GM19239 (cell line): ENCODE data around the gene XKR7.

Experiments
- DNase-seq: peaks from one replicate; pipeline ENCODE4 v3.0.0; 2011; ENCODE audit warnings: low spot score; ENCODE audit not compliant: insufficient read length
- FAIRE-seq: peaks from 2 replicates; lab custom pipeline; 2011; peaks lifted over from hg19 to GRCh38; lab: Jason Lieb, UNC

The XKR7 gene

DNA sequence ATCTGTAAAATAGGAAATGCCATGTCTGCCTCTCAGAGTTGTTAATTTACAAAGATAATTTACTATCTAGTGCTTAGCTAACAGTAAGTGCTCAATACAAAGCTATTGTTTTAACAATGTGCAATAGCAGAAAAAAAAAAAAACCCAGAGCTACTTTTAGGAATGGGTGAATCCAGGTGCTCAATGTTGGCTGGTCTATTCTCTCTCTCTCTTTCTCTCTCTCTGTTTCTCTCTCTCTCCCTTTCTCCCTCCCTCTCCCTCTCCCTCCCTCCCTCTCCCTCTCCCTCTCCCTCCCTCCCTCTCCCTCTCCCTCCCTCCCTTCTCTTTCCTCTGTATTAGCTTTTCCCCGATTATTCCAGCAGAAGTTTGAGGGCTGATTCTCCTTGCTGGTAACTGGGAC lies 30.1 kb upstream of the XKR7 start:
- DNase-seq (no peak), FAIRE-seq (no peak)

DNA sequence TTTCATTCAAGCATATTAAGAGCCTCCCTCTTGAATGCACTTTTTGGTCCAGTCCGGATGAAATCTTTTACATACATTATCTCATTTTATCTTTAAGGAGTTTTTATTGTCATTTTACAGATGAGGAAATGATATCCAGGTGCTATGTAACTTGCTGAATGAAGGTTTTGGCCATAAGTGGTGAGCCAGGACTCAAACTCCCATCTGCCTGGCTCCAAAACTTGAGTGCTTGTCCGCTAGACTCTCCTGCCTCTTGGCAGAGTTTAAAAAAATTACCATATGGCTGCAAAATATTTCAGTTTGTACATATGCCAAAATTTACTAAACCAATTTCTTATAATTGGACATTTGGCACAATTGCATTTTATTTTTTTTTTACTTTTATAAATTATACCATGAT lies 28.3 kb upstream of the XKR7 start:
- no peak for DNase-seq
- no peak for FAIRE-seq

DNA sequence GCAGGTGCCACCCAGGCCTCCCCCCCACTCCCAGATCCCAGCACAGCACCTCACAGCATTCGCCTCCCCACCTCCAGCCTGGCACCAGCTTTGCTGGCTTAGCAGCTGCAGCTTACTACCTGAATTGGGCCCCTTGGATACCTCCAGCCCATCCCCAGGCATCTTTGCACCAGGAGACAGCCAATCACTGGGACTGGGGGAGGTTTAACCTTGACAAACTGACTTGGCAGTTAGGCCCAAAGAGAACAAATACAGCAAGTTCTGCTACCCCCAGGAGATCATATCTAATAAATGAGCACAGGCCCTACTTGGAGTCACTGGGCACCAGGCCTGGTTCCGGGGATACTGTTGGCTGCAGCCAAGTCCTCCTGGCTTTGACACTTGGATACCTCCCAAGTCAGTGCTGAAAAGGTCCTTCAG lies 24.9 kb upstream of the XKR7 start:
- no peak for FAIRE-seq
- no peak for DNase-seq

DNA sequence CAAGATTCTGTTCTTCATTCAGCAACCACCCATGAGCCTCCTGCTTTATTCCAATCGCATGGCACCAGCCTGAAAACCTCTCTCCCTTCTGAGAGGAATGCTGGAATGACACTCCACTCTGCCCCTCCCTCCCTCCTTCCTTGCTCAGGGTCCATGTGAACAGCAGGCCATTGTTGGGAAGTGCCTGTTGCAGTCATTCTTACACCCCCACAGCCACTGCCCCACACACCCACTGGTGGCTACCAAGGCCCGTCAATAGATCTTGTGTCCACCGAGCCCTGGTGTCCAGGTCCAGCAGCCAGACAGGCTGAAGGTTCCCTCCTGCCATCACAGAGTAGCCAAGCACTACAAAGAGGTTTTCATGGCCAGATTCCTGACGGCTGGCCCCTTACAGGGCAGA lies 22.6 kb upstream of the XKR7 start:
- no peak for DNase-seq
- FAIRE-seq: no peak

DNA sequence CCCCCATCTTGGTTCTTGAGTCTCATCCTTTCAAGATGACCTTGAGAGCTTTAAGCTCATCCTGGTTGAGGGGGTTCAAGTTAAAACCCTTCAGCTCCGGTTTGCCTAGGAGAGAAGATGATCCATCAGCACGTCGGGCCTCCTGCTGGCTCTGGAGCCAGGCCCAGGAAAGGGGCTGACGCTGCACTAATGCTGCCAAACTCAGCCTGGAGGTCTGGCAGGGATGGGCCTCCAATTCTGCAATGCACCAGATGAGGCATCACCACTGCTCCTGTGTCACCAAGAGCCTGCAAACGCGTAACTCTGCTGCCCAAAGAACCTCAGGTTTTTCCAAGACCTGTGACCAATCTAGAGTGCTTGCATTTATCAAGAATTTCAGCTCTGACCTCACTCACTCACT lies 22.2 kb upstream of the XKR7 start:
- FAIRE-seq: no peak
- no peak for DNase-seq

GRCh38 chr20:31948008-31948407 lies 19.9 kb upstream of the XKR7 start:
- DNase-seq: no peak
- no peak for FAIRE-seq

- DNase-seq (no peak), FAIRE-seq (no peak)
Measured at GRCh38 chr20:31949877-31950646, 17.9 kb upstream of the XKR7 start.

DNA sequence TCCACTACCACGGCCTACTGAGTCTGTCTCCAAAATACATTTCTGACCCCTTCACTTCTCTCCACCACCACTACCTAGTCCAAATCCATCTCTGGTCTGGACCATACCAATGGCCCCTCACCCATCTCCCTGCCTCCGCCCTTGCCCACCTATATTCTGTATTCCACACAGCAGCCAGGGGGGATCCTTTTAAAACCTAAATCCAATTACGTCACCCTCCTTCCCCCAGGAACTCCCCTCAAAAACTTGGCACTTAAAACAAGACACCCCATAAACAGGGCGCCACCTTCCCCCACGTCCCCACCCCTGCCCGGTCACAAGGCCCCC lies 16.8 kb upstream of the XKR7 start:
- DNase-seq (no peak), FAIRE-seq (no peak)

DNA sequence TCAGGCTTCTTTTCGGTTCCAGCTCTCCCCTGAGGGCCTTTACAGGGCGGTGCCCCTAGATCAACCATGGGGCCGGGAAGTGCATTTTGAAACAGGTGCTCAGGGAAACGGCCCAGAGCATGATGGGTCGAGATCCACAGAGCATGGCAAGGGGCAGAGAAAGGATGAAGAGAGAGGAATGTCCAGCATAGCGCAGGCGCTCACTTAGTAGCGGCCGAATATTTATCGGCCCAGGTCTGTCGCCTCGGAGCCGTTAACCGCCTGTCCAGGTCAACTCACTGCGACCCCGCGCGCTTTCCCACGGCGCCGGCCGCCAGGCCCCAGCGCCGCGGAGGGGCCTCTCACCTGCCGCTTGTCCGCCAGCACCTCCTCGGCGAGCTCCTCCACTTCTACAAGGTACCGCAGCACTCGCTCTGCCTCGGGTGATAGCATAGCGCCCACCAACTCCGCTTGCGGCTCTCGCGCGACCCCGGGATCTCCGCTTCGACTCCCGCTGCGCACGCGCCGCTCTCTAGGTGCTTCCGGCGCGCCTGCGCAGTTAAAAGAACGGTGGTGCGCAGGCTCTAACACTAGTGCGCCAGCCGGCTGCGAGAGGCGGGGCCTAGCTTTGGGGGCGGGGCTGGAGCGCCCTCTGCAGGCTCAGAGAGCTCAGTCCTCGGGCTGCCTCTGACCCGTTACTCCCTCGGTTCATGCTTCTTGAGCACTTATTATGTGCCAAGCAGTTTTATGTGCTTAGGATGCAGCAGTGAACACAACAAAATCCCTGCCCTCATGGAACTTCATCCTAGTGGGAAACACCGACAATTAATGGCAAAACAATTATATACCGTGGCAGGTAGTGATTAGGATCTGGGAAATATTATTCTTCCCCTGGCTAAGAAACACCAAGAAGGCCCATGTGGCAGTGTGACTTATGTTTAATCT lies 16.2 kb upstream of the XKR7 start, which contains the start of gene PDRG1:
Gene PDRG1, minus strand, starts transcription at position 517 of the 924 bp plus-strand sequence. Its CDS starts 85 bp downstream, at position 432.
- DNase-seq (peak; percentile 90), FAIRE-seq (peak; percentile 96)

DNA sequence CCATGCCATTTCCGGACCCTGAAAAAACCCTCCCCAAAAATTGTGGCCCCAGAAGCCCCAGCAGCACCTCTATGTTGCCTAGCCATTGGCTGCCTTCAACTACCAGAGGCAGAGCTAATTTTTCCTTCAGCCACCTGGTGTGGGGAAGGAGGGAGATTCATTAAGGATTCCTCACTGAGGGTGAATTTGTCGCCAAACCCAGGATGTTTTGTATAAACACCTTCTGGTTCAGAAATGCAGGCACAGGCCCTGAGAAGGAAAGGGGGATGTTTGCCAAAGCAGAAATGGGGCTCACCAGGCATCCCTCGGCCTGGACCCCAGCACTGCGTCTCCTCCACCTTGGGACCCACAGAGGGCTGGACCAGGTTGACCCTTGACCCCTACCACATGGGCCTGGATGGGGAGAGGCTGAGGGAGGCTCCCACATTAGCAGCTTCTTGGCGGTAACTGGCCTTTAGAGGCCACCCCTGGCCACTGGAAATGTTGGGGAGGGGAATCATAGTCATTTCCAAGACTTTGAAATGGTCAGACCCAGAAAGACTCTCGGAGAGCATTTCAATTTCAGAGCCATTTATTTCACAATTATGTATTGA lies 14.3 kb upstream of the XKR7 start:
- FAIRE-seq: no peak
- no peak for DNase-seq

DNA sequence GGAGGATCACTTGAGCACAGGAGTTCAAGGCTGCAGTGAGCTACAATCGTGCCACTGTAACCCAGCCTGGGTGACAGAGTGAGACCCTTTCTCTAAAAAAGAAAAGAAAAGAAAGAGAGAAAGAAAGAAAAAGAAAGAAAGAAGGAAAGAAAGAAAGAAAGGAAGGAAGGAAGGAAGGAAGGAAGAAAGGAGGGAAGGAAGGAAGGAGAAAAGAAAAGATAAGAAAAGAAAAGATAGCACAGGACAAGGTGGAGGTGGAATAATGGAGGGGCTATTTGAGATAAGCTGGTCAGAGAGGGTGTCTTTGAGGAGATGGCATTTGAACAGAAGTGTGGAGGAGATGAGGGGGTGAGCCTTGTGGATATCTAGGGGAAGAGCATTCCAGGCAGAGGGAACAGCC lies 13.5 kb upstream of the XKR7 start:
- FAIRE-seq: no peak
- no peak for DNase-seq

GRCh38 chr20:31956556-31957526 lies 11.1 kb upstream of the XKR7 start:
- FAIRE-seq (no peak), DNase-seq (no peak)

GRCh38 chr20:31962761-31963160 lies 5.2 kb upstream of the XKR7 start:
- DNase-seq (no peak), FAIRE-seq (no peak)

DNA sequence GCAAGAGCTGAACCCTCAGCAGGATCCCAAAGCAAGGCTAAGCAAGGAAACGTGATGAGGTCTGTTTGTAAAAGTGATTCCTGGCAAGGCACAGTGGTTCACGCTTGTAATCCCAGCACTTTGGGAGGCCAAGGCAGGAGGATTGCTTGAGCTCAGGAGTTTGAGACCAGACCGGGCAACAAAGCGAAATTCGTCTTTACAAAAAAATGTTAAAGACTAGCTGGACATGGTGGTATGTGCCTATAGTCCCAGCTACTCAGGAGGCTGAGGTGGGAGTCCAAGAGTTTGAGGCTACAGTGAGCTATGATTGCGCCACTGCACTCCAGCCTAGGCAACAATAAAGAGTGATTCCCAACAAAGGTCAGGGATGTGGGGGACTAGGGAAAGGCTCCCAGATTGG lies 4.1 kb upstream of the XKR7 start:
- DNase-seq (no peak), FAIRE-seq (no peak)

DNA sequence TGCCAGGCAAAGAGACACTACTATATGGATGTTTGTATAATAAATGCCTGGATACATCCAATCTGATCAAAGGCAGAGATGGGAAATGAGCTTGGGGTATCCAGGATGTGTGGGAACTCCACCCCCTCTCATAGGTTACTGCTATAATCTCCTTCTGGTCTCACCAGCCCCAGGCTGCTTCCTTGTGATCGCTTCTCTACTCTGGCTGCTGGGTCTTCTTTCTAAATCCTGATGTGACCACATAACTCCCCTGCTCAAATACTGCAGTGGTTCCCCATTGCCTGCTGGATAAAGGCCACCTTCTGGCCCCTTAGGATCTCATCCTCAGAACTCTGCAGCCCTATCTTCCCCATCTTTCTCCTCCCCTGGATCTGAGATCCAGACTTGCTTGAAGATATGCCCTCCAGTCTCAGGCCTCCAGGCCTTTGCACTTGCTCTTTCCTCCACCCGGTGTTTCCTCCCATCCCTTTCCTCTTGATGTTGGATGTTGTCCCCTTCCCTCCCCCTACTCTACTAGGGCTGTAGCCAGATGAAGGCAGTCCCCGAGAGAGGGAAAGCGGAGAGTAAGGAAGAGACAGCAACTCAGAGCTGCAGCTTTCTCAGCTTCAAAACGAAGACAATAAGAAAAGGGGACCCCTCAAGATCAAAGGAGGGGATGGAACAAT lies 828 bp upstream of the XKR7 start:
- FAIRE-seq (no peak), DNase-seq (no peak)

GRCh38 chr20:31968291-31969126 lies 558 bp downstream of the XKR7 start:
- peak; percentile 96 for DNase-seq
- FAIRE-seq: no peak

- FAIRE-seq (no peak), DNase-seq (no peak)
Measured at GRCh38 chr20:31969991-31970390, 2.0 kb downstream of the XKR7 start.

DNA sequence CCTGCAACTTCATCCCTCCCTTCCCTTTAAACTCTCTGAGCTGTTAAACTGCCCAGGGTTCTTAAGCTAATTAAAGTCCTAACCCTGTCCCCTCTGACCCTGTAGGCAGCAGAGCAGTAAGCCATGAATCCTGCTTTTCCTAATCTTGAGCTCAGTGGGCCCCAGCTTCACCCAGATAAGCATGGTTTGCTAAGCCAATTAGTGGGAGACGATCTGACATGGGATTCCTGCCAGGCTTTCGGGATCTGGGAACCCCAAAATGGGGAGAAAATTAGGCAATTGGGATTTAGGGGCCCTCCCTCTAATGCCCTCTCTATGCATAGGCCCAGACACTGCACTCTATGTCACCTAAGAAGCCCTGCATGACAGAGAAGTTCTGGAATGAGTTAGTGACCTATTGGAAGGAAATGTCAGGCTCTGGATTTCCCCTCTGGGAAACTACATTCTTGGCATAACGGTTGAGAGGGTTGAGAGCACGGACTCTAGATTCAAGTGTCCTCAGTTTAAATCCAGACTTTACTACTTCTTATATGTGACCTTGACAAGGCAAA lies 4.6 kb downstream of the XKR7 start:
- no peak for FAIRE-seq
- DNase-seq: no peak
